ENCODE data around the gene CSE1L. TPM values are rescaled to one million over a fixed set of nuclear protein-coding genes. Genes with fewer than 3 reads are reported as not detected.
A peak's percentile ranks its signal among the peaks of the same experiment; 100 is the strongest.
"Not testable (repeated sequence)": the region's sequence is repeated elsewhere in the genome, so short reads cannot be mapped to it uniquely, and the experiment has no call there.

The CSE1L gene
- total and polyA plus RNA-seq, 3 donors from 2014 or later, result 94.8 to 126 (median 96.6) TPM

- Histone ChIP-seq H3K4me3 (no peak overlapping the region), H3K36me3 (ENCODE audit: low read depth, missing control alignments) (no peaks in the 10 kb centered on the region), H3K27ac (no peak overlapping the region), H3K27me3 (no peaks in the 10 kb centered on the region), H3K4me1 (no peaks in the 10 kb centered on the region), H3K9me3 (no peaks in the 10 kb centered on the region)
- no peak for TF ChIP-seq POLR2A (IDR thresholded peaks at IDR 0.05)
- no peak for TF ChIP-seq CTCF (IDR thresholded peaks at IDR 0.05)
- intact Hi-C loops (cut with DNase I; ENCODE audit: low total_unique reads), result no loop called here
- DNase-seq, result no peak
- 89 to 93% methylated on average over 12 of the region's 12 CpGs for WGBS, 2 donors
Observed at GRCh38 chr20:49009899-49010631, 36.0 kb upstream of the CSE1L start.

- 94 to 97% methylated on average over 5 of the region's 5 CpGs for WGBS, 2 donors
- intact Hi-C loops (cut with DNase I; ENCODE audit: low total_unique reads), result no loop called here
Observed at GRCh38 chr20:49024220-49024619, 21.9 kb upstream of the CSE1L start.

GRCh38 chr20:49028177-49028576 lies 17.9 kb upstream of the CSE1L start:
- H3K4me1 ChIP-seq; DNase-seq; H3K36me3 ChIP-seq (ENCODE audit: low read depth, missing control alignments): not testable (repeated sequence)

More at GRCh38 chr20:49024220-49024619, 21.9 kb upstream of the CSE1L start:
- H3K27me3 ChIP-seq, result no peaks in the 10 kb centered on the region
- H3K27ac ChIP-seq, result no peak overlapping the region
- TF ChIP-seq POLR2A (IDR thresholded peaks at IDR 0.05) (no peak), CTCF (IDR thresholded peaks at IDR 0.05) (no peak)
- no peaks in the 10 kb centered on the region for H3K4me1 ChIP-seq
- no peaks in the 10 kb centered on the region for H3K36me3 ChIP-seq (ENCODE audit: low read depth, missing control alignments)
- DNase-seq, result no peak
- no peaks in the 10 kb centered on the region for H3K9me3 ChIP-seq
- no peak overlapping the region for H3K4me3 ChIP-seq

GRCh38 chr20:49028684-49029083 lies 17.4 kb upstream of the CSE1L start:
- H3K9me3 ChIP-seq, result no peaks in the 10 kb centered on the region
- intact Hi-C loops (cut with DNase I; ENCODE audit: low total_unique reads), result no loop called here
- no peaks in the 10 kb centered on the region for H3K4me1 ChIP-seq
- no peaks in the 10 kb centered on the region for H3K27me3 ChIP-seq
- H3K4me3 ChIP-seq, result no peak overlapping the region
- TF ChIP-seq CTCF (IDR thresholded peaks at IDR 0.05) (peak in 1 of 3 experiments; percentile 13), POLR2A (IDR thresholded peaks at IDR 0.05) (no peak)
- H3K27ac ChIP-seq, result no peak overlapping the region
- H3K36me3 ChIP-seq (ENCODE audit: low read depth, missing control alignments), result no peaks in the 10 kb centered on the region
- DNase-seq, result no peak
- WGBS, 2 donors, result 69 to 77% methylated on average over 2 of the region's 2 CpGs

More at GRCh38 chr20:49028177-49028576, 17.9 kb upstream of the CSE1L start:
- H3K9me3 ChIP-seq; intact Hi-C loops (cut with DNase I; ENCODE audit: low total_unique reads); H3K27me3 ChIP-seq; H3K27ac ChIP-seq; H3K4me3 ChIP-seq: not testable (repeated sequence)
- 100% methylated on average over 2 of the region's 2 CpGs for WGBS, 2 donors

GRCh38 chr20:49029203-49029602 lies 16.9 kb upstream of the CSE1L start:
- WGBS, 2 donors, result 92 to 95% methylated on average over 1 of the region's 1 CpG
- intact Hi-C loops (cut with DNase I; ENCODE audit: low total_unique reads), result no loop called here
- Histone ChIP-seq H3K4me3 (no peak overlapping the region), H3K36me3 (ENCODE audit: low read depth, missing control alignments) (no peaks in the 10 kb centered on the region), H3K4me1 (no peaks in the 10 kb centered on the region), H3K9me3 (no peaks in the 10 kb centered on the region), H3K27ac (no peak overlapping the region), H3K27me3 (no peaks in the 10 kb centered on the region)
- TF ChIP-seq POLR2A (IDR thresholded peaks at IDR 0.05) (no peak), CTCF (IDR thresholded peaks at IDR 0.05) (no peak)
- no peak for DNase-seq

All from testis (tissue), 3 donors.